Endothelial cell of umbilical vein (primary cell): ENCODE data around the gene NECAB2. TPM values are rescaled to one million over a fixed set of nuclear protein-coding genes. Genes with fewer than 3 reads are reported as not detected.

Experiments
- BruUV-seq: library from RNA; stranded (reverse); fragments of 400-500 nt; replicated peaks from 2 replicates; lab custom pipeline; 2021; lab: Mats Ljungman, UMichigan
- CTCF ChIA-PET: fragments of 300-600, 350-600 bp; sonication (Branson Sonifier 250); formaldehyde crosslinking; loops from one replicate; lab custom pipeline; 2021; ENCODE audit warnings: antibody characterized with exemption, inconsistent platforms; lab: Charles Lee
- POLR2A ChIA-PET: fragments of 300-600, 350-600 bp; sonication (Branson Sonifier 250); formaldehyde crosslinking; loops from one replicate; lab custom pipeline; 2021; ENCODE audit warnings: antibody characterized with exemption, inconsistent platforms; lab: Charles Lee
- DNase-seq: peaks from one replicate; pipeline ENCODE4 v3.0.0-alpha.2; 2011; ENCODE audit warnings: low read depth, low spot score
- FAIRE-seq: peaks from 2 replicates; lab custom pipeline; 2011; peaks lifted over from hg19 to GRCh38; lab: Jason Lieb, UNC
- H2AFZ ChIP-seq: 2 replicates; pipeline ENCODE4 v1.6.0; 2012; ENCODE audit warnings: low read depth, low read length, control low read depth, inconsistent platforms
- H3K27ac ChIP-seq: 2 replicates; pipeline ENCODE4 v1.5.1; 2011; ENCODE audit warnings: low read depth, mild to moderate bottlenecking, control low read depth, low read length, moderate library complexity; ENCODE audit not compliant: insufficient read depth
- H3K27me3 ChIP-seq, 2 experiments: 2 replicates each; pipeline versions ENCODE4 v1.6.0 to v1.6.1; 2011; ENCODE audit warnings: low read length in 2 of 2, mixed read lengths in 1 of 2; ENCODE audit not compliant: control insufficient read depth in 2 of 2, insufficient read depth in 2 of 2
- H3K36me3 ChIP-seq, 2 experiments: 2 replicates in 1 of 2; 3 replicates in 1 of 2; pipeline ENCODE4 v1.5.1; 2011; ENCODE audit warnings: low read length in 2 of 2, mild to moderate bottlenecking in 1 of 2, moderate library complexity in 1 of 2; ENCODE audit not compliant: control insufficient read depth in 2 of 2, insufficient read depth in 2 of 2; ENCODE audit errors: extremely low read depth in 1 of 2
- H3K4me1 ChIP-seq: 3 replicates; pipeline ENCODE4 v1.5.1; 2011; ENCODE audit warnings: mild to moderate bottlenecking, low read length; ENCODE audit not compliant: control insufficient read depth, insufficient read depth; ENCODE audit errors: extremely low read depth
- H3K4me2 ChIP-seq: 2 replicates; pipeline ENCODE4 v1.6.1; 2011; ENCODE audit warnings: low read length, control low read depth, mixed read lengths; ENCODE audit not compliant: insufficient read depth
- H3K4me3 ChIP-seq, 3 experiments: fragments of 200-600 bp in 1 of 3; sonication (generic), shearing (Covaris generic) in 1 of 3; replicated peaks in 1 of 3; 2 replicates each; pipeline ENCODE4 v1.5.1; 2011 to 2016; ENCODE audit warnings: control low read depth in 3 of 3, low read length in 3 of 3, mild to moderate bottlenecking in 2 of 3, inconsistent platforms in 1 of 3, low read depth in 1 of 3, moderate library complexity in 1 of 3; ENCODE audit not compliant: insufficient read depth in 1 of 3
- H3K79me2 ChIP-seq: 2 replicates; pipeline ENCODE4 v1.6.0; 2012; ENCODE audit warnings: low read length, inconsistent platforms; ENCODE audit not compliant: control insufficient read depth, insufficient read depth
- H3K9ac ChIP-seq: replicated peaks from 2 replicates; pipeline ENCODE3; 2011; ENCODE audit warnings: low read length, control low read depth; ENCODE audit not compliant: insufficient read depth; ENCODE audit errors: extremely low read depth
- H3K9me1 ChIP-seq: replicated peaks from 3 replicates; pipeline ENCODE4 v1.6.0; 2011; ENCODE audit warnings: mild to moderate bottlenecking, low read length; ENCODE audit not compliant: control insufficient read depth, insufficient read depth; ENCODE audit errors: extremely low read depth
- H3K9me3 ChIP-seq: replicated peaks from 2 replicates; pipeline ENCODE4 v1.5.1; 2012; ENCODE audit warnings: low read length, inconsistent platforms; ENCODE audit not compliant: control insufficient read depth, insufficient read depth
- H4K20me1 ChIP-seq: replicated peaks from 2 replicates; pipeline ENCODE3; 2011; ENCODE audit warnings: mild to moderate bottlenecking, low read length; ENCODE audit not compliant: control insufficient read depth, insufficient read depth; ENCODE audit errors: extremely low read depth
- FOS ChIP-seq: IDR thresholded peaks from 2 replicates; pipeline ENCODE4 v1.6.1; 2011; ENCODE audit warnings: mild to moderate bottlenecking, low read length, moderate library complexity, borderline replicate concordance; ENCODE audit not compliant: insufficient read depth
- GATA2 ChIP-seq: IDR thresholded peaks from 2 replicates; pipeline ENCODE4 v1.7.0; 2011; ENCODE audit warnings: low read depth, mild to moderate bottlenecking, moderate library complexity, mixed read lengths, low read length; ENCODE audit not compliant: insufficient read length, insufficient read depth
- JUN ChIP-seq: IDR thresholded peaks from 2 replicates; pipeline ENCODE4 v1.6.1; 2011; ENCODE audit warnings: borderline replicate concordance, low read depth; ENCODE audit not compliant: insufficient read length, insufficient read depth
- POLR2A ChIP-seq: IDR thresholded peaks from 2 replicates; pipeline ENCODE4 v1.6.1; 2012; ENCODE audit warnings: low read depth, mild to moderate bottlenecking, control low read depth, low read length
- POLR2AphosphoS5 ChIP-seq: IDR thresholded peaks from 2 replicates; pipeline ENCODE4 v1.6.1; 2012; ENCODE audit warnings: low read depth, mild to moderate bottlenecking, control low read depth, low read length, moderate library complexity; ENCODE audit not compliant: insufficient read depth
- dilution Hi-C: fragments of 300-500 bp; cut with MboI; formaldehyde crosslinking; loops from one replicate; pipeline ENCODE4 v1.15.0; 2019; ENCODE audit warnings: low sequenced_read_pairs; ENCODE audit not compliant: extremely low pct_ligation_motif_present
- intact Hi-C: fragments of 100-400 bp; cut with micrococcal nuclease; formaldehyde crosslinking; loops from one replicate; pipeline ENCODE4 v1.10.0; 2022
- polyA plus RNA-seq, 4 experiments: library from polyadenylated mRNA; depleted of rRNA in 3 of 4; stranded (reverse) in 3 of 4; unstranded in 1 of 4; fragments of >200 nt; gene quantifications; 2 replicates each; pipeline versions ENCODE4 v1.2.1 to v1.2.3, GENCODE V29; 2011 to 2012; ENCODE audit warnings: missing spikeins in 1 of 4
- total RNA-seq: library from RNA; stranded (reverse); gene quantifications from 2 replicates; pipeline ENCODE4 v1.2.3, GENCODE V29; 2021
- TF ChIP-seq, protein P1 (sequence below): IDR thresholded peaks from 2 replicates; pipeline ENCODE4 v1.6.1; 2011; ENCODE audit not compliant: insufficient read depth, insufficient read length
- TF ChIP-seq, protein P2 (sequence below), 2 donors: IDR thresholded peaks; 1 replicate in 1 of 2; 2 replicates in 1 of 2; pipeline ENCODE4 v1.5.1; 2011; ENCODE audit warnings: low read length in 2 of 2, mild to moderate bottlenecking in 2 of 2, moderate library complexity in 2 of 2, control low read depth in 1 of 2, inconsistent platforms in 1 of 2, low read depth in 1 of 2; ENCODE audit not compliant: insufficient read depth in 1 of 2; ENCODE audit errors: extremely low read depth in 1 of 2

The NECAB2 gene
- total and polyA plus RNA-seq, 2 donors (not counting 3 experiments of a cell fraction or from before 2014, with no cell fraction given), result 0.26 to 0.31 TPM

DNA sequence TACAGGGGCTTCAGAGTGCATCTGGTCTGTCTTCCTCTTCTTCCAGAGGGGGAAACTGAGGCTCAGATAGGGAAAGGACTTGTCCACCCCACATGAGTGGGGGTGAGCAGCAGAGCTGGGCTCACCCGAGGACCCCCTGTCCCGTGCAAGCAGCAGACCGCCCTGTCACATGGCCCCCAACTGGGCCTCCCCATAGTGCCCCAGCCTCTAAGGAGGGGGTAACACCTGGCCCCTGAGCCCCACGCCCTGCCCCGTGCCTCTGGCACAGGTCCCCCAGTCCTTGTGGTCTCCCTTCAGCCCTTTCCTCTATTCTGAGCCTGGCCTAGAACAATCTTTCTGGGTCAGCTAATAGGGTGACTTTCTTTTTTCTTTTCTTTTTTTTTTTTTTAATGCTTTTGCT, 6.5 kb upstream of the NECAB2 start:
- H3K79me2 ChIP-seq, result no peaks in the 10 kb centered on the region
- FAIRE-seq (no peak), DNase-seq (no peak)
- ChIA-PET CTCF (interaction anchor here (0.8 kb wide), 1 partner anchor 104 kb away, joined by 3 read pairs; no protein-coding TSS in a partner anchor), POLR2A (no interaction called here)
- H3K9ac ChIP-seq, result no peak overlapping the region
- dilution Hi-C loops, result no loop called here
- no peaks in the 10 kb centered on the region for H3K27me3 ChIP-seq
- peaks cover 4 to 6% of the 10 kb centered on the region in 2 experiments for H3K36me3 ChIP-seq
- H2AFZ ChIP-seq, result no peak overlapping the region
- H3K9me1 ChIP-seq, result no peaks in the 10 kb centered on the region
- BruUV-seq, result no TSS peak
- no peak overlapping the region for H3K4me3 ChIP-seq
- no peaks in the 10 kb centered on the region for H4K20me1 ChIP-seq
- H3K4me2 ChIP-seq, result no peak overlapping the region
- TF ChIP-seq, protein P1, sequence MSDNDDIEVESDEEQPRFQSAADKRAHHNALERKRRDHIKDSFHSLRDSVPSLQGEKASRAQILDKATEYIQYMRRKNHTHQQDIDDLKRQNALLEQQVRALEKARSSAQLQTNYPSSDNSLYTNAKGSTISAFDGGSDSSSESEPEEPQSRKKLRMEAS, result no peak
- TF ChIP-seq GATA2, result no peak
- TF ChIP-seq POLR2A, result no peak
- no peak for TF ChIP-seq POLR2AphosphoS5
- no peak for TF ChIP-seq JUN
- H3K27ac ChIP-seq, result no peak overlapping the region
- no peaks in the 10 kb centered on the region for H3K9me3 ChIP-seq
- intact Hi-C loops, result no loop called here
- H3K4me1 ChIP-seq, result no peaks in the 10 kb centered on the region

DNA sequence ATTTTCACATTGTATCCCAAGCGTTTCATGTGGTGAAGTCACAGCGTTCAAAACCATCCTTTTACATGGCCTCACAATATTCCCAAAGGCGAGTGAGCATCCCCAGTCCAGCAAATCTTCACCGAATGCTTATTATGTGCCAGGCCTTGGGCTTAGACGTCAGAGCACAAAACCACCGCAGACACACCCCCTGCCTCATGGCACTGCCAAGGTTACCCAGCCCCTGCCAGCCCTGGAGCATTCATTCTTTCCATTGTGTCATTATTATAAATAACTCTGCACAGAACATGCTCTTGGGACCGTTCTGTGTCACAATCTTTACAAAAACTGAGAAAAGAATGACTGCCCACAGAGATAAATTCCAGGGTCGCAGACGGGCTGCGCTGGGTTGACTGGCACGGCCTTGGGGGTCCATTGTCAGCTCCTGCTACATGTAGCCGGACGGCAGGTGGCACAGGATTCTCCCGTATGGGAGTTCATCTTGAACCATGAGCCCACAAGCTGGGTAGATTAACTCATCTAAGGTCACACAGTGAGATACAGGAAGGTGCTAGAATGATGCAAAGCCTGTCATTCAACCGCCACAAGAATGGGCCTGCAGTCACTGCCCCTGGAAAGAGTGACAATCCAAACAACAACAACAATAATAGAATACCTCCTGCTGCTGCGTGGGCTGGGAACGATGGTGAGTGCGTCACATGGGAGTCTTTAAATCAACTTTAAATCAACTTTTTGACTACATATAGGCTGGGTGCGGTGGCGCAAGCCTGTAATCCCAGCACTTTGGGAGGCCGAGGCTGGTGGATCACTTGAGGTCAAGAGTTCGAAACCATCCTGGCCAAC, 4.5 kb upstream of the NECAB2 start:
- ChIA-PET POLR2A (no interaction called here), CTCF (interaction anchor here (1.2 kb wide), 1 partner anchor 10 kb away, joined by 5 read pairs; the partner anchor contains the start of gene OSGIN1)
- Histone ChIP-seq H3K9ac (no peak overlapping the region), H3K79me2 (no peaks in the 10 kb centered on the region), H4K20me1 (no peaks in the 10 kb centered on the region), H3K27me3 (no peaks in the 10 kb centered on the region), H3K4me2 (no peak overlapping the region), H3K4me1 (no peaks in the 10 kb centered on the region), H2AFZ (no peak overlapping the region), H3K27ac (no peak overlapping the region), H3K36me3 (peaks cover 4 to 6% of the 10 kb centered on the region in 2 experiments), H3K9me1 (no peaks in the 10 kb centered on the region), H3K9me3 (no peaks in the 10 kb centered on the region), H3K4me3 (no peak overlapping the region)
- BruUV-seq, result no TSS peak
- FAIRE-seq (no peak), DNase-seq (no peak)
- TF ChIP-seq FOS, result no peak
- no peak for TF ChIP-seq POLR2AphosphoS5
- TF ChIP-seq, protein P2, sequence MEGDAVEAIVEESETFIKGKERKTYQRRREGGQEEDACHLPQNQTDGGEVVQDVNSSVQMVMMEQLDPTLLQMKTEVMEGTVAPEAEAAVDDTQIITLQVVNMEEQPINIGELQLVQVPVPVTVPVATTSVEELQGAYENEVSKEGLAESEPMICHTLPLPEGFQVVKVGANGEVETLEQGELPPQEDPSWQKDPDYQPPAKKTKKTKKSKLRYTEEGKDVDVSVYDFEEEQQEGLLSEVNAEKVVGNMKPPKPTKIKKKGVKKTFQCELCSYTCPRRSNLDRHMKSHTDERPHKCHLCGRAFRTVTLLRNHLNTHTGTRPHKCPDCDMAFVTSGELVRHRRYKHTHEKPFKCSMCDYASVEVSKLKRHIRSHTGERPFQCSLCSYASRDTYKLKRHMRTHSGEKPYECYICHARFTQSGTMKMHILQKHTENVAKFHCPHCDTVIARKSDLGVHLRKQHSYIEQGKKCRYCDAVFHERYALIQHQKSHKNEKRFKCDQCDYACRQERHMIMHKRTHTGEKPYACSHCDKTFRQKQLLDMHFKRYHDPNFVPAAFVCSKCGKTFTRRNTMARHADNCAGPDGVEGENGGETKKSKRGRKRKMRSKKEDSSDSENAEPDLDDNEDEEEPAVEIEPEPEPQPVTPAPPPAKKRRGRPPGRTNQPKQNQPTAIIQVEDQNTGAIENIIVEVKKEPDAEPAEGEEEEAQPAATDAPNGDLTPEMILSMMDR (IDR thresholded peaks at IDR 0.05; ENCODE audit: extremely low read depth in 1 of 2, insufficient read depth in 1 of 2, low read depth in 1 of 2, low read length in 2 of 2), result no peak
- TF ChIP-seq JUN, result no peak
- intact Hi-C loops, result no loop called here
- dilution Hi-C loops, result no loop called here
